ENCODE results near the gene FBXO17. TPM values are rescaled to one million over a fixed set of nuclear protein-coding genes. Genes with fewer than 3 reads are reported as not detected.

FBXO17 gene
- total RNA-seq, 4 donors from 2014 or later, result 31.2 to 43.6 (median 38.2) TPM

- TF ChIP-seq CTCF (IDR thresholded peaks at IDR 0.05), result no peak
- ATAC-seq (ENCODE audit: low FRiP score) (no peak), DNase-seq (ENCODE audit: low spot score) (no peak)
Observed at GRCh38 chr19:38931521-38931793, 44.1 kb downstream of the FBXO17 start.

GRCh38 chr19:38930776-38931520 lies 44.6 kb downstream of the FBXO17 start, which contains the start of gene MRPS12:
Gene MRPS12, plus strand, starts transcription at chr19:38930944. Its CDS starts 351 bp downstream, at chr19:38931295.
- peak; percentile 92 for DNase-seq (ENCODE audit: low spot score)
- no peak for TF ChIP-seq CTCF (IDR thresholded peaks at IDR 0.05)
- peak; percentile 98 for ATAC-seq (ENCODE audit: low FRiP score)

GRCh38 chr19:38929929-38930775 lies 45.4 kb downstream of the FBXO17 start, which contains the start of gene SARS2:
Gene SARS2, minus strand, starts transcription at chr19:38930763. Its CDS starts 27 bp downstream, at chr19:38930736.
- DNase-seq (ENCODE audit: low spot score) (peak; percentile 68), ATAC-seq (ENCODE audit: low FRiP score) (peak; percentile 96)
- peak in 2 of 3 donors; percentile 87 to 95 for TF ChIP-seq CTCF (IDR thresholded peaks at IDR 0.05)

GRCh38 chr19:38928391-38929001 lies 47.0 kb downstream of the FBXO17 start:
- ATAC-seq (ENCODE audit: low FRiP score), result no peak
- no peak for TF ChIP-seq CTCF (IDR thresholded peaks at IDR 0.05)
- no peak for DNase-seq (ENCODE audit: low spot score)

- DNase-seq (ENCODE audit: low spot score), result no peak
- ATAC-seq (ENCODE audit: low FRiP score), result no peak
- no peak for TF ChIP-seq CTCF (IDR thresholded peaks at IDR 0.05)
Observed at GRCh38 chr19:38924388-38924787, 51.2 kb downstream of the FBXO17 start.

GRCh38 chr19:38922482-38922881 lies 53.1 kb downstream of the FBXO17 start:
- DNase-seq (ENCODE audit: low spot score) (no peak), ATAC-seq (ENCODE audit: low FRiP score) (no peak)
- no peak for TF ChIP-seq CTCF (IDR thresholded peaks at IDR 0.05)

All from omental fat pad (tissue), 4 donors.